Kidney (tissue), 14 donors: Measurements from ENCODE around the gene CPB1. TPM values are rescaled to one million over a fixed set of nuclear protein-coding genes. Genes with fewer than 3 reads are reported as not detected.

Experiments used
- DNase-seq, 5 donors: peaks; one replicate each; pipeline ENCODE4 v3.0.0-alpha.2; 2013 to 2020
- FAIRE-seq: peaks from 2 replicates; lab custom pipeline; 2012; peaks lifted over from hg19 to GRCh38; lab: Jason Lieb, UNC
- H3K27ac ChIP-seq, 2 donors: one replicate each; pipeline ENCODE4 v1.7.0; 2013; ENCODE audit warnings: low read depth in 2 of 2, low read length in 2 of 2, inconsistent platforms in 1 of 2
- H3K27me3 ChIP-seq: one replicate; pipeline ENCODE4 v1.7.1; 2013; ENCODE audit warnings: low read length, inconsistent platforms; ENCODE audit not compliant: control insufficient read depth, insufficient read depth
- H3K36me3 ChIP-seq, 3 donors: one replicate each; pipeline versions ENCODE4 v1.7.0 to v1.7.1; 2013; ENCODE audit warnings: low read length in 3 of 3, control low read depth in 1 of 3, inconsistent platforms in 1 of 3; ENCODE audit not compliant: insufficient read depth in 3 of 3, control insufficient read depth in 2 of 3
- H3K4me1 ChIP-seq, 3 donors: one replicate each; pipeline versions ENCODE4 v1.7.0 to v1.7.1; 2013; ENCODE audit warnings: low read length in 3 of 3, inconsistent platforms in 1 of 3, low read depth in 1 of 3; ENCODE audit not compliant: control insufficient read depth in 2 of 3, insufficient read depth in 2 of 3
- H3K4me3 ChIP-seq, 3 donors: one replicate each; pipeline versions ENCODE4 v1.7.0 to v1.8.1; 2013; ENCODE audit warnings: low read length in 3 of 3, control low read depth in 1 of 3, inconsistent platforms in 1 of 3
- H3K9ac ChIP-seq, 3 donors: one replicate each; pipeline versions ENCODE4 v1.7.0 to v1.7.1; 2013; ENCODE audit warnings: low read length in 3 of 3, control low read depth in 1 of 3, inconsistent platforms in 1 of 3
- H3K9me3 ChIP-seq, 3 donors: one replicate each; pipeline versions ENCODE4 v1.7.0 to v1.7.1; 2013; ENCODE audit warnings: low read length in 3 of 3, control low read depth in 1 of 3, inconsistent platforms in 1 of 3; ENCODE audit not compliant: control insufficient read depth in 2 of 3, insufficient read depth in 1 of 3
- intact Hi-C: fragments of 100-400 bp; cut with DNase I; formaldehyde crosslinking; loops from one replicate; pipeline ENCODE4 v1.11.1; 2022
- polyA plus RNA-seq: library from polyadenylated mRNA; stranded (reverse); fragments of 350-450 nt; fragmentation: Illumina TruSeq; extraction: RNeasy Lipid Tissue Mini Kit (QIAGEN cat#74804); gene quantifications from one replicate; pipeline ENCODE4 v1.2.3, GENCODE V29; 2014; ENCODE audit warnings: low read depth, low replicate concordance; ENCODE audit not compliant: insufficient read depth
- total RNA-seq: library from RNA; stranded (reverse); fragmentation: NEBNext Ultra II Directional; extraction: Animal tissue kit (Norgen Biotek cat#: 25700); gene quantifications from one replicate; pipeline ENCODE4 v1.2.1, GENCODE V29; 2021
- TF ChIP-seq, protein P1 (sequence below): IDR thresholded peaks from 3 replicates; pipeline ENCODE4 v1.5.1; 2012; ENCODE audit warnings: mild to moderate bottlenecking, moderate library complexity, borderline replicate concordance; ENCODE audit not compliant: insufficient read depth; ENCODE audit errors: extremely low read depth
- donor health status: control.
- donor health status: control.
- donor health status: control.
- donor health status: control.
- donor health status: control.
- donor health status: DM: yes; HTN: yes; CAD: no.
- donor health status: Normal renal cell carcinoma (clear cell type).

Gene CPB1
- total and polyA plus RNA-seq, 2 donors from 2014 or later = 0.41 TPM; not detected in 1

DNA sequence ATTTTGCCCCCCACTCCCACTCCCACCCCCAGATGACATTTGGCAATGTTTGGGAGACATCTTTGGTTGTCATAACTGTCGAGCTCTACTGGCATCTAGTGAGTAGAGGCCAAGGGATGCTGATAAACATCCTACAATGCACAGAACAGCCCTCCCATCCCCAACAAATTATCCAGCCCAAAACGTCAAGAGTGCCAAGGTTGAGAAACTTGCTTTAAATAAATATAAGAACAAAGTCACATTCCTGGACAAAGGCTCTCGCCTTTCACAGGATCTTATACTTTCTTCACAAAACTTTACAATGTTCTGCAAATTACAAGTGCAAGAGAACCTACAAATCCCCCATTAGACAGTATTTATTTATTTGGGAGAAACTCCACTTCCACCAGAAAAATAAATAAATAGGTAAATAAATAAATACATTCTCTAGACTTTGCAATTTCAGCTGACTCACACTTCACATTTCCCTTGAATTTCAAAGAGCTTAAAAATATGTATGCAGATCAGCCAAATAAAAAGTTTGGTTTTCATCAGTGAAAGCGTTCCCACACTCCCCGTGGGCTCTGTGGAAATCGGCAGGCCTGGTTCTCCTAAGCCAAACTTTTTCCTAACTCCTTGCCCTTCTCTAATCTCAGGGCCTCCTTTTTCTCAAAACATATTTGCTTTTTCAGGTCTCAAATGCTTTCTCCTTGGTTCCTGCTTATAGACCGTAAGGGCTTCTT, 24.8 kb downstream of the CPB1 start:
- no peak for DNase-seq
- no peak overlapping the region for H3K27ac ChIP-seq
- H3K9me3 ChIP-seq = no peaks in the 10 kb centered on the region
- TF ChIP-seq, protein P1, sequence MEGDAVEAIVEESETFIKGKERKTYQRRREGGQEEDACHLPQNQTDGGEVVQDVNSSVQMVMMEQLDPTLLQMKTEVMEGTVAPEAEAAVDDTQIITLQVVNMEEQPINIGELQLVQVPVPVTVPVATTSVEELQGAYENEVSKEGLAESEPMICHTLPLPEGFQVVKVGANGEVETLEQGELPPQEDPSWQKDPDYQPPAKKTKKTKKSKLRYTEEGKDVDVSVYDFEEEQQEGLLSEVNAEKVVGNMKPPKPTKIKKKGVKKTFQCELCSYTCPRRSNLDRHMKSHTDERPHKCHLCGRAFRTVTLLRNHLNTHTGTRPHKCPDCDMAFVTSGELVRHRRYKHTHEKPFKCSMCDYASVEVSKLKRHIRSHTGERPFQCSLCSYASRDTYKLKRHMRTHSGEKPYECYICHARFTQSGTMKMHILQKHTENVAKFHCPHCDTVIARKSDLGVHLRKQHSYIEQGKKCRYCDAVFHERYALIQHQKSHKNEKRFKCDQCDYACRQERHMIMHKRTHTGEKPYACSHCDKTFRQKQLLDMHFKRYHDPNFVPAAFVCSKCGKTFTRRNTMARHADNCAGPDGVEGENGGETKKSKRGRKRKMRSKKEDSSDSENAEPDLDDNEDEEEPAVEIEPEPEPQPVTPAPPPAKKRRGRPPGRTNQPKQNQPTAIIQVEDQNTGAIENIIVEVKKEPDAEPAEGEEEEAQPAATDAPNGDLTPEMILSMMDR = no peak
- H3K27me3 ChIP-seq = no peaks in the 10 kb centered on the region
- intact Hi-C loops = no loop called here
- no peaks in the 10 kb centered on the region for H3K36me3 ChIP-seq
- H3K4me1 ChIP-seq = no peaks in the 10 kb centered on the region
- FAIRE-seq = no peak
- H3K9ac ChIP-seq = no peak overlapping the region
- H3K4me3 ChIP-seq = no peak overlapping the region

DNA sequence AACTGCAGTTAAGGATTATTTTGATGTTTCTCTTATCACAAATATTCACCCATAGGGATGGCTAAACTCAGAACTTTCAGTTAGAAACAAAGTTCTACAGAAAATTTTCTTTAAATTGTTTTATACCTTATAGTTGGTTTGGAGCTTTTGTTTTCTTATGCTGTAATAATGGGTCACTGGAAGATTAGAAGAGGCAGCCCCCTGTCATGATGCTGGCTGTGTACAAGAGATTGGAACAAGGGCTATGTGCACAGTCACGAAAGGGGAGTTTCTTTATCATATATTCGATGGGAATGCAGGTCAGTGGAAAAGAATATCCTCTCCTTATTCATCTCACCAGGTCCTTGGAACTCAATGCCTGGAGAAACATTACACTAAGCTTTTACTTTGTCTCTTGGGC, 25.5 kb downstream of the CPB1 start:
- intact Hi-C loops = no loop called here
- Histone ChIP-seq H3K9ac (no peak overlapping the region), H3K9me3 (no peaks in the 10 kb centered on the region), H3K4me3 (no peak overlapping the region), H3K27ac (no peak overlapping the region), H3K4me1 (no peaks in the 10 kb centered on the region), H3K36me3 (no peaks in the 10 kb centered on the region), H3K27me3 (no peaks in the 10 kb centered on the region)
- DNase-seq (no peak), FAIRE-seq (no peak)
- TF ChIP-seq, protein P1 = no peak

DNA sequence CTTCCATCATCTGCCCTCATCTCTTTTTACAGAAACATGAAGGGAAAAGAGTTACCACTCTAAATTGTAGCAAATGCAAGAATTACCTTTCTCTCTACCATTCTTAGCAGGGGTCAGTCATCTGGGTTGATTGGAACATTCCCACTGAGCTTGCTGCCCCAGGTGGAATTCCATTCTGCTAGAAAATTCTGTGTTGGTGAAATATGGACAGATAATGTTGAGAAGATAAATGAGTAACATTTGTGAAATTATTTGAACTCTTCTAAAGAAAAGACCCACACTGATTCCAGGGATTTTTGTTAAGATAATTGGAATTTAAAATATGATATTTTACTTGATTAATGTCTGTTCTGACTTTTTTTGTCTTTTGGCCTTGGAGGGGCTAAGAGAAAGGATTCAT, 26.4 kb downstream of the CPB1 start:
- Histone ChIP-seq H3K36me3 (no peaks in the 10 kb centered on the region), H3K4me1 (no peaks in the 10 kb centered on the region), H3K27me3 (no peaks in the 10 kb centered on the region), H3K4me3 (no peak overlapping the region), H3K9ac (no peak overlapping the region), H3K27ac (no peak overlapping the region), H3K9me3 (no peaks in the 10 kb centered on the region)
- DNase-seq (no peak), FAIRE-seq (no peak)
- intact Hi-C loops = no loop called here
- TF ChIP-seq, protein P1 = no peak
